HepG2 (cell line): ENCODE results near the gene CAND1. TPM values are rescaled to one million over a fixed set of nuclear protein-coding genes. Genes with fewer than 3 reads are reported as not detected.
A peak's percentile ranks its signal among the peaks of the same experiment; 100 is the strongest.

Experiments used
- ELF1 ChIP-seq: sonication (generic); formaldehyde crosslinking; IDR thresholded peaks from 2 replicates; pipeline ENCODE4 v1.4.0; 2020; ENCODE audit warnings: missing genetic modification reagents
- FOSL1 ChIP-seq: sonication (generic); formaldehyde crosslinking; IDR thresholded peaks from 2 replicates; pipeline ENCODE4 v1.9.0; 2021; ENCODE audit warnings: missing genetic modification reagents, borderline replicate concordance
- HDAC1 ChIP-seq: sonication (generic); formaldehyde crosslinking; IDR thresholded peaks from 2 replicates; pipeline ENCODE4 v1.5.1; 2020; ENCODE audit warnings: mild to moderate bottlenecking, missing genetic modification reagents
- KDM3A ChIP-seq: IDR thresholded peaks from 2 replicates; pipeline ENCODE4 v1.6.1; 2018; ENCODE audit warnings: low read depth, missing compliant biosample characterization
- MXD4 ChIP-seq: IDR thresholded peaks from 2 replicates; pipeline ENCODE4 v1.6.1; 2016; ENCODE audit warnings: mild to moderate bottlenecking, missing biosample characterization, missing genetic modification reagents
- MZF1 ChIP-seq: sonication (generic); formaldehyde crosslinking; IDR thresholded peaks from 2 replicates; pipeline ENCODE4 v1.8.1; 2023; ENCODE audit warnings: mild to moderate bottlenecking, missing genetic modification reagents, borderline replicate concordance
- ONECUT2 ChIP-seq: sonication (generic); formaldehyde crosslinking; IDR thresholded peaks from 2 replicates; pipeline ENCODE4 v1.4.0; 2020; ENCODE audit warnings: missing genetic modification reagents
- REXO4 ChIP-seq: sonication (generic); formaldehyde crosslinking; IDR thresholded peaks from 2 replicates; pipeline ENCODE4 v1.8.0; 2022; ENCODE audit warnings: missing genetic modification reagents, mild to moderate bottlenecking, borderline replicate concordance
- RFX1 ChIP-seq: fragments of 450-650 bp; IDR thresholded peaks from 2 replicates; pipeline ENCODE4 v1.6.1; 2017
- SNAI1 ChIP-seq: sonication (generic); formaldehyde crosslinking; IDR thresholded peaks from 2 replicates; pipeline ENCODE4 v1.5.0; 2020; ENCODE audit warnings: mild to moderate bottlenecking, missing genetic modification reagents, borderline replicate concordance
- SOX13 ChIP-seq, 3 experiments: fragments of 450-650 bp in 1 of 3; sonication (generic) in 1 of 3; formaldehyde crosslinking in 1 of 3; IDR thresholded peaks in 2 of 3; conservative IDR thresholded peaks in 1 of 3; 2 replicates each; pipeline versions ENCODE4 v1.5.0 to v1.6.1; 2016 to 2020; ENCODE audit warnings: antibody characterized with exemption in 1 of 3, mild to moderate bottlenecking in 1 of 3, missing compliant biosample characterization in 1 of 3, missing genetic modification reagents in 1 of 3, moderate library complexity in 1 of 3
- SP4 ChIP-seq: sonication (generic); formaldehyde crosslinking; IDR thresholded peaks from 2 replicates; pipeline ENCODE4 v1.8.1; 2023; ENCODE audit warnings: mild to moderate bottlenecking, missing genetic modification reagents
- XBP1 ChIP-seq: sonication (generic); formaldehyde crosslinking; IDR thresholded peaks from 2 replicates; pipeline ENCODE4 v1.5.0; 2020; ENCODE audit warnings: missing genetic modification reagents
- ZFP36L1 ChIP-seq: sonication (generic); formaldehyde crosslinking; IDR thresholded peaks from 2 replicates; pipeline ENCODE4 v1.8.0; 2022; ENCODE audit warnings: mild to moderate bottlenecking, missing genetic modification reagents, moderate library complexity
- ZFY ChIP-seq: sonication (generic); formaldehyde crosslinking; IDR thresholded peaks from 2 replicates; pipeline ENCODE4 v1.4.0; 2020; ENCODE audit warnings: missing genetic modification reagents
- ZNF160 ChIP-seq: sonication (generic); formaldehyde crosslinking; IDR thresholded peaks from 2 replicates; pipeline ENCODE4 v1.8.0; 2022; ENCODE audit warnings: mild to moderate bottlenecking, inconsistent platforms, missing genetic modification reagents
- ZNF354B ChIP-seq: sonication (generic); formaldehyde crosslinking; IDR thresholded peaks from 2 replicates; pipeline ENCODE4 v1.8.0; 2022; ENCODE audit warnings: mild to moderate bottlenecking, missing genetic modification reagents
- ZNF460 ChIP-seq: sonication (generic); formaldehyde crosslinking; IDR thresholded peaks from 2 replicates; pipeline ENCODE4 v1.5.1; 2020; ENCODE audit warnings: missing genetic modification reagents, mild to moderate bottlenecking, borderline replicate concordance
- ZNF496 ChIP-seq: sonication (generic); formaldehyde crosslinking; IDR thresholded peaks from 2 replicates; pipeline ENCODE4 v1.8.1; 2023; ENCODE audit warnings: mild to moderate bottlenecking, moderate library complexity, missing genetic modification reagents; ENCODE audit not compliant: insufficient replicate concordance
- ZNF550 ChIP-seq: sonication (generic); formaldehyde crosslinking; IDR thresholded peaks from 2 replicates; pipeline ENCODE4 v1.4.0; 2020; ENCODE audit warnings: mild to moderate bottlenecking, missing genetic modification reagents, borderline replicate concordance
- ZNF558 ChIP-seq: sonication (generic); formaldehyde crosslinking; IDR thresholded peaks from 2 replicates; pipeline ENCODE4 v1.9.0; 2022; ENCODE audit warnings: mild to moderate bottlenecking, missing genetic modification reagents, borderline replicate concordance
- ZNF644 ChIP-seq: IDR thresholded peaks from 2 replicates; pipeline ENCODE4 v1.6.1; 2016; ENCODE audit warnings: low read depth
- ZNF674 ChIP-seq: sonication (generic); formaldehyde crosslinking; IDR thresholded peaks from 2 replicates; pipeline ENCODE4 v1.5.0; 2020; ENCODE audit warnings: low read depth, mild to moderate bottlenecking, missing genetic modification reagents
- ZNF788 ChIP-seq: sonication (generic); formaldehyde crosslinking; IDR thresholded peaks from 2 replicates; pipeline ENCODE4 v1.5.0; 2020; ENCODE audit warnings: mild to moderate bottlenecking, missing genetic modification reagents, borderline replicate concordance
- ZSCAN9 ChIP-seq: IDR thresholded peaks from 2 replicates; pipeline ENCODE4 v1.6.1; 2016; ENCODE audit warnings: borderline replicate concordance
- polyA plus RNA-seq, 8 experiments: library from polyadenylated mRNA; depleted of rRNA in 3 of 8; stranded (reverse) in 7 of 8; unstranded in 1 of 8; fragments of >200 nt; fragmentation: Illumina TruSeq in 4 of 8; extraction: Trizol in 4 of 8; gene quantifications; 2 replicates each; pipeline versions ENCODE4 v1.2.1 to v1.2.3, GENCODE V29; 2011 to 2016; ENCODE audit warnings: low read depth in 4 of 8, missing spikeins in 1 of 8, mixed read lengths in 1 of 8; ENCODE audit not compliant: insufficient read depth in 1 of 8
- total RNA-seq, 5 experiments: library from RNA; depleted of rRNA; stranded (reverse); fragments of >200 nt; fragmentation: Illumina TruSeq; extraction: Trizol; gene quantifications; 2 replicates each; pipeline ENCODE4 v1.2.3, GENCODE V29; 2016; ENCODE audit warnings: low read depth in 1 of 5
- TF ChIP-seq, protein P1 (sequence below): conservative IDR thresholded peaks from 2 replicates; pipeline ENCODE4 v1.6.1; 2018; ENCODE audit warnings: missing genetic modification reagents
- TF ChIP-seq, protein P2 (sequence below): IDR thresholded peaks from 2 replicates; pipeline ENCODE4 v1.6.1; 2012; ENCODE audit warnings: low read length, improper control_type of control experiment

Gene CAND1
- total and polyA plus RNA-seq, 2 of the 13 experiments (the other 11 are each of a cell fraction or from before 2014, with no cell fraction given), result 56.2 to 138 TPM

DNA sequence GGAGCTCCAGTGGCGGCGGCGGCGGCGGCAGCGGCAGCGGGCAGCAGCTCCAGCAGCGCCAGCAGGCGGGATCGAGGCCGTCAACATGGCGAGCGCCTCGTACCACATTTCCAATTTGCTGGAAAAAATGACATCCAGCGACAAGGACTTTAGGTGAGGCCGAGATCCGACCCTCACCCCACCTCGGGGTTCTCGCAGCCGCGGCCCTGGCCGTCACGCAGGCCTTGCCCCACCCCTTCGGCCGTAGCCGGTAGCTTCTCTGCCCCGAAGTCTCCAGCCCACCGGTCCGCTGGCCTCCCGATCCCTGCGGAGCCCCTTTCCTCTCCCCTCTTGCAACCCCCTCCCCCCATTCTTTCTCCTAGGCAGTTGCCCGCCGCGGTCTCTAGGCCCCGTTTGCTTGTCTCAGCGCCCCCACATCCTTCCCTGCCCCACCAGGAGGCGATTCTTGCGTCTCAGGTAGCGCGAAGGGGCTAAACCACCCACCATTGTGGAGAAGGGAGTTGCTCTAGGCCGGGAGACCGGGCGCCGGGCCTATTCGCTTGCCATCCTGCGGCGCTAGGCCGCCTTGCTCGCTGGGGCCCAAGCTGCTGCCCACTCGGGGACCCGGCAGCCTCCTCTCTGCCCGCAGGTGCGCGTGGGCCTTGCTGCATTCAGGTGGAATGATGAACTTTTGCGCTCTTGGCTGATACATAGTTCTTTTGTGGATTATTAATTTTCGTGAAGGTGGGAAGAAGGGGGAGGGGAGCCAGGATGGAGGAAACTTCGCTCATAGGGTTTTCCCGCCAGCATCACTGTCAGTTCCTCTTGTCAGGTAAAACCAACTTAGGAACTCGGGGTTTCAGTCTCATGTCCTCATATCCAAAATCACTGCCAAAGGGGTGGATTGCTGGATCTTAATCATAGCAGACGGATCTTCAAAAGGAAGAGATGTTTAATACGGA lies 745 bp downstream of the CAND1 start (continued):
- TF ChIP-seq, protein P1, sequence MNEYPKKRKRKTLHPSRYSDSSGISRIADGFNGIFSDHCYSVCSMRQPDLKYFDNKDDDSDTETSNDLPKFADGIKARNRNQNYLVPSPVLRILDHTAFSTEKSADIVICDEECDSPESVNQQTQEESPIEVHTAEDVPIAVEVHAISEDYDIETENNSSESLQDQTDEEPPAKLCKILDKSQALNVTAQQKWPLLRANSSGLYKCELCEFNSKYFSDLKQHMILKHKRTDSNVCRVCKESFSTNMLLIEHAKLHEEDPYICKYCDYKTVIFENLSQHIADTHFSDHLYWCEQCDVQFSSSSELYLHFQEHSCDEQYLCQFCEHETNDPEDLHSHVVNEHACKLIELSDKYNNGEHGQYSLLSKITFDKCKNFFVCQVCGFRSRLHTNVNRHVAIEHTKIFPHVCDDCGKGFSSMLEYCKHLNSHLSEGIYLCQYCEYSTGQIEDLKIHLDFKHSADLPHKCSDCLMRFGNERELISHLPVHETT (CRISPR knock-in tag), result no peak
- TF ChIP-seq ONECUT2 (0 out of 2 replicates have a peak, but pooled peaks have one; percentile 31), ZNF644 (CRISPR knock-in tag) (no peak), ZNF496 (no peak), ZSCAN9 (no peak; the same call in 1 of the 2 replicates), MXD4 (CRISPR knock-in tag) (no peak), KDM3A (CRISPR knock-in tag) (no peak), SP4 (CRISPR knock-in tag) (no peak), FOSL1 (CRISPR knock-in tag) (no peak), ZFY (CRISPR knock-in tag) (peak; percentile 8), ZNF674 (no peak), ZNF354B (no peak), XBP1 (CRISPR knock-in tag) (no peak), ZFP36L1 (CRISPR knock-in tag) (no peak), ZNF460 (CRISPR knock-in tag) (no peak), MZF1 (no peak), SNAI1 (CRISPR knock-in tag) (0 out of 2 replicates have a peak, but pooled peaks have one; percentile 44), ELF1 (no peak), ZNF558 (CRISPR knock-in tag) (no peak), HDAC1 (CRISPR knock-in tag) (no peak), ZNF550 (no peak), SOX13 (IDR thresholded peaks at IDR 0.05) (no peak), SOX13 (CRISPR knock-in tag; conservative IDR thresholded peaks at IDR 0.05 in 1 of 2, IDR thresholded peaks at IDR 0.05 in 1 of 2) (0 out of 4 replicates have a peak, but pooled peaks of 1 of the 2 experiments have one; percentile 6), ZNF788 (CRISPR knock-in tag) (0 out of 2 replicates have a peak, but pooled peaks have one; percentile 15), ZNF160 (no peak; the same call in 1 of the 2 replicates), REXO4 (CRISPR knock-in tag) (no peak), RFX1 (no peak)
- TF ChIP-seq, protein P2, sequence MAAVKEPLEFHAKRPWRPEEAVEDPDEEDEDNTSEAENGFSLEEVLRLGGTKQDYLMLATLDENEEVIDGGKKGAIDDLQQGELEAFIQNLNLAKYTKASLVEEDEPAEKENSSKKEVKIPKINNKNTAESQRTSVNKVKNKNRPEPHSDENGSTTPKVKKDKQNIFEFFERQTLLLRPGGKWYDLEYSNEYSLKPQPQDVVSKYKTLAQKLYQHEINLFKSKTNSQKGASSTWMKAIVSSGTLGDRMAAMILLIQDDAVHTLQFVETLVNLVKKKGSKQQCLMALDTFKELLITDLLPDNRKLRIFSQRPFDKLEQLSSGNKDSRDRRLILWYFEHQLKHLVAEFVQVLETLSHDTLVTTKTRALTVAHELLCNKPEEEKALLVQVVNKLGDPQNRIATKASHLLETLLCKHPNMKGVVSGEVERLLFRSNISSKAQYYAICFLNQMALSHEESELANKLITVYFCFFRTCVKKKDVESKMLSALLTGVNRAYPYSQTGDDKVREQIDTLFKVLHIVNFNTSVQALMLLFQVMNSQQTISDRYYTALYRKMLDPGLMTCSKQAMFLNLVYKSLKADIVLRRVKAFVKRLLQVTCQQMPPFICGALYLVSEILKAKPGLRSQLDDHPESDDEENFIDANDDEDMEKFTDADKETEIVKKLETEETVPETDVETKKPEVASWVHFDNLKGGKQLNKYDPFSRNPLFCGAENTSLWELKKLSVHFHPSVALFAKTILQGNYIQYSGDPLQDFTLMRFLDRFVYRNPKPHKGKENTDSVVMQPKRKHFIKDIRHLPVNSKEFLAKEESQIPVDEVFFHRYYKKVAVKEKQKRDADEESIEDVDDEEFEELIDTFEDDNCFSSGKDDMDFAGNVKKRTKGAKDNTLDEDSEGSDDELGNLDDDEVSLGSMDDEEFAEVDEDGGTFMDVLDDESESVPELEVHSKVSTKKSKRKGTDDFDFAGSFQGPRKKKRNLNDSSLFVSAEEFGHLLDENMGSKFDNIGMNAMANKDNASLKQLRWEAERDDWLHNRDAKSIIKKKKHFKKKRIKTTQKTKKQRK, result no peak
